Kidney (tissue), 14 donors: ENCODE data around the gene ANKRD50. TPM values are rescaled to one million over a fixed set of nuclear protein-coding genes. Genes with fewer than 3 reads are reported as not detected.

ENCODE experiments used
- DNase-seq, 5 donors: peaks; one replicate each; pipeline ENCODE4 v3.0.0-alpha.2; 2013 to 2020
- FAIRE-seq: peaks from 2 replicates; lab custom pipeline; 2012; peaks lifted over from hg19 to GRCh38; lab: Jason Lieb, UNC
- H3K27ac ChIP-seq, 2 donors: one replicate each; pipeline ENCODE4 v1.7.0; 2013; ENCODE audit warnings: low read depth in 2 of 2, low read length in 2 of 2, inconsistent platforms in 1 of 2
- H3K27me3 ChIP-seq: one replicate; pipeline ENCODE4 v1.7.1; 2013; ENCODE audit warnings: low read length, inconsistent platforms; ENCODE audit not compliant: control insufficient read depth, insufficient read depth
- H3K36me3 ChIP-seq, 3 donors: one replicate each; pipeline versions ENCODE4 v1.7.0 to v1.7.1; 2013; ENCODE audit warnings: low read length in 3 of 3, control low read depth in 1 of 3, inconsistent platforms in 1 of 3; ENCODE audit not compliant: insufficient read depth in 3 of 3, control insufficient read depth in 2 of 3
- H3K4me1 ChIP-seq, 3 donors: one replicate each; pipeline versions ENCODE4 v1.7.0 to v1.7.1; 2013; ENCODE audit warnings: low read length in 3 of 3, inconsistent platforms in 1 of 3, low read depth in 1 of 3; ENCODE audit not compliant: control insufficient read depth in 2 of 3, insufficient read depth in 2 of 3
- H3K4me3 ChIP-seq, 3 donors: one replicate each; pipeline versions ENCODE4 v1.7.0 to v1.8.1; 2013; ENCODE audit warnings: low read length in 3 of 3, control low read depth in 1 of 3, inconsistent platforms in 1 of 3
- H3K9ac ChIP-seq, 3 donors: one replicate each; pipeline versions ENCODE4 v1.7.0 to v1.7.1; 2013; ENCODE audit warnings: low read length in 3 of 3, control low read depth in 1 of 3, inconsistent platforms in 1 of 3
- H3K9me3 ChIP-seq, 3 donors: one replicate each; pipeline versions ENCODE4 v1.7.0 to v1.7.1; 2013; ENCODE audit warnings: low read length in 3 of 3, control low read depth in 1 of 3, inconsistent platforms in 1 of 3; ENCODE audit not compliant: control insufficient read depth in 2 of 3, insufficient read depth in 1 of 3
- CTCF ChIP-seq: IDR thresholded peaks from 3 replicates; pipeline ENCODE4 v1.5.1; 2012; ENCODE audit warnings: mild to moderate bottlenecking, moderate library complexity, borderline replicate concordance; ENCODE audit not compliant: insufficient read depth; ENCODE audit errors: extremely low read depth
- intact Hi-C: fragments of 100-400 bp; cut with DNase I; formaldehyde crosslinking; loops from one replicate; pipeline ENCODE4 v1.11.1; 2022
- polyA plus RNA-seq: library from polyadenylated mRNA; stranded (reverse); fragments of 350-450 nt; fragmentation: Illumina TruSeq; extraction: RNeasy Lipid Tissue Mini Kit (QIAGEN cat#74804); gene quantifications from one replicate; pipeline ENCODE4 v1.2.3, GENCODE V29; 2014; ENCODE audit warnings: low read depth, low replicate concordance; ENCODE audit not compliant: insufficient read depth
- total RNA-seq: library from RNA; stranded (reverse); fragmentation: NEBNext Ultra II Directional; extraction: Animal tissue kit (Norgen Biotek cat#: 25700); gene quantifications from one replicate; pipeline ENCODE4 v1.2.1, GENCODE V29; 2021
- donor health status: control.
- donor health status: control.
- donor health status: control.
- donor health status: control.
- donor health status: control.
- donor health status: DM: yes; HTN: yes; CAD: no.
- donor health status: Normal renal cell carcinoma (clear cell type).

Gene ANKRD50
- total and polyA plus RNA-seq, 2 donors from 2014 or later, result 2.7 to 12.1 TPM

GRCh38 chr4:124710015-124710741 is 2.4 kb downstream of the ANKRD50 start:
- no peak for TF ChIP-seq CTCF
- FAIRE-seq (no peak), DNase-seq (peak in 2 of 5 donors; percentile 10 to 16)
- intact Hi-C loops, result no loop called here
- H3K9me3 ChIP-seq, result no peaks in the 10 kb centered on the region
- H3K27ac ChIP-seq, result no peak overlapping the region
- no peaks in the 10 kb centered on the region for H3K36me3 ChIP-seq
- peak overlapping the region in 1 of 3 donors; percentile 92 for H3K9ac ChIP-seq
- H3K27me3 ChIP-seq, result no peaks in the 10 kb centered on the region
- peaks cover 0 to 7% (median 0%) of the 10 kb centered on the region in 3 donors for H3K4me1 ChIP-seq
- H3K4me3 ChIP-seq, result peak overlapping the region; percentile 80 to 91 (median 86)

- peak overlapping the region in 1 of 3 donors; percentile 22 for H3K4me3 ChIP-seq
- no peaks in the 10 kb centered on the region for H3K27me3 ChIP-seq
- DNase-seq (peak in 1 of 5 donors; percentile 21), FAIRE-seq (no peak)
- no peaks in the 10 kb centered on the region for H3K9me3 ChIP-seq
- no peak overlapping the region for H3K9ac ChIP-seq
- no peak overlapping the region for H3K27ac ChIP-seq
- TF ChIP-seq CTCF, result no peak
- peaks cover 0 to 7% (median 0%) of the 10 kb centered on the region in 3 donors for H3K4me1 ChIP-seq
- intact Hi-C loops, result no loop called here
- H3K36me3 ChIP-seq, result no peaks in the 10 kb centered on the region
Observed at GRCh38 chr4:124708517-124709300, 3.8 kb downstream of the ANKRD50 start.

DNA sequence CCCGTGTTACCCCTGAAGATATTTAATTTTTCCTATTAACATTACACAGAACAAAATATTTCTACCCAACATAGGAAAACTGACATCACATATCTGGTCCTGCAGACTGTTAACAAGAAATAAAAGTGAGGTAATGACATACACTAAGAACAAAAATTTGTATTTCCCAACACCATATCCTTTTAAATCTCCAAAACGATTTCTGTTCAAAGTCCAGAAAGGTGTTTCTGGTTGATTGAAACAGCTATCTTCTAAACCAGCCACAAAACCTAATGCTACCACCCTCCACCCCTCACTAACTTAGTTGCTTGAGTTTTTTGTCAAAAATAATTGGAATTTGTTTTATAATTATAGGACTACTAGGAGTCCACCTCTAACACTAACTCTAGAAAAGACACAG is 7.1 kb downstream of the ANKRD50 start:
- Histone ChIP-seq H3K27me3 (no peaks in the 10 kb centered on the region), H3K27ac (no peak overlapping the region), H3K9ac (no peak overlapping the region), H3K4me3 (no peak overlapping the region), H3K9me3 (no peaks in the 10 kb centered on the region), H3K4me1 (peaks cover 0 to 3% (median 0%) of the 10 kb centered on the region in 3 donors), H3K36me3 (no peaks in the 10 kb centered on the region)
- no peak for DNase-seq
- no peak for FAIRE-seq
- intact Hi-C loops, result no loop called here
- TF ChIP-seq CTCF, result no peak
